Kidney (tissue), 14 donors: Measurements from ENCODE around the gene HRH1. TPM values are rescaled to one million over a fixed set of nuclear protein-coding genes. Genes with fewer than 3 reads are reported as not detected.

Source experiments
- DNase-seq, 5 donors: peaks; one replicate each; pipeline ENCODE4 v3.0.0-alpha.2; 2013 to 2020
- FAIRE-seq: peaks from 2 replicates; lab custom pipeline; 2012; peaks lifted over from hg19 to GRCh38; lab: Jason Lieb, UNC
- H3K27ac ChIP-seq, 2 donors: one replicate each; pipeline ENCODE4 v1.7.0; 2013; ENCODE audit warnings: low read depth in 2 of 2, low read length in 2 of 2, inconsistent platforms in 1 of 2
- H3K27me3 ChIP-seq: one replicate; pipeline ENCODE4 v1.7.1; 2013; ENCODE audit warnings: low read length, inconsistent platforms; ENCODE audit not compliant: control insufficient read depth, insufficient read depth
- H3K36me3 ChIP-seq, 3 donors: one replicate each; pipeline versions ENCODE4 v1.7.0 to v1.7.1; 2013; ENCODE audit warnings: low read length in 3 of 3, control low read depth in 1 of 3, inconsistent platforms in 1 of 3; ENCODE audit not compliant: insufficient read depth in 3 of 3, control insufficient read depth in 2 of 3
- H3K4me1 ChIP-seq, 3 donors: one replicate each; pipeline versions ENCODE4 v1.7.0 to v1.7.1; 2013; ENCODE audit warnings: low read length in 3 of 3, inconsistent platforms in 1 of 3, low read depth in 1 of 3; ENCODE audit not compliant: control insufficient read depth in 2 of 3, insufficient read depth in 2 of 3
- H3K4me3 ChIP-seq, 3 donors: one replicate each; pipeline versions ENCODE4 v1.7.0 to v1.8.1; 2013; ENCODE audit warnings: low read length in 3 of 3, control low read depth in 1 of 3, inconsistent platforms in 1 of 3
- H3K9ac ChIP-seq, 3 donors: one replicate each; pipeline versions ENCODE4 v1.7.0 to v1.7.1; 2013; ENCODE audit warnings: low read length in 3 of 3, control low read depth in 1 of 3, inconsistent platforms in 1 of 3
- H3K9me3 ChIP-seq, 3 donors: one replicate each; pipeline versions ENCODE4 v1.7.0 to v1.7.1; 2013; ENCODE audit warnings: low read length in 3 of 3, control low read depth in 1 of 3, inconsistent platforms in 1 of 3; ENCODE audit not compliant: control insufficient read depth in 2 of 3, insufficient read depth in 1 of 3
- CTCF ChIP-seq: IDR thresholded peaks from 3 replicates; pipeline ENCODE4 v1.5.1; 2012; ENCODE audit warnings: mild to moderate bottlenecking, moderate library complexity, borderline replicate concordance; ENCODE audit not compliant: insufficient read depth; ENCODE audit errors: extremely low read depth
- intact Hi-C: fragments of 100-400 bp; cut with DNase I; formaldehyde crosslinking; loops from one replicate; pipeline ENCODE4 v1.11.1; 2022
- polyA plus RNA-seq: library from polyadenylated mRNA; stranded (reverse); fragments of 350-450 nt; fragmentation: Illumina TruSeq; extraction: RNeasy Lipid Tissue Mini Kit (QIAGEN cat#74804); gene quantifications from one replicate; pipeline ENCODE4 v1.2.3, GENCODE V29; 2014; ENCODE audit warnings: low read depth, low replicate concordance; ENCODE audit not compliant: insufficient read depth
- total RNA-seq: library from RNA; stranded (reverse); fragmentation: NEBNext Ultra II Directional; extraction: Animal tissue kit (Norgen Biotek cat#: 25700); gene quantifications from one replicate; pipeline ENCODE4 v1.2.1, GENCODE V29; 2021
- donor health status: control.
- donor health status: control.
- donor health status: control.
- donor health status: control.
- donor health status: control.
- donor health status: DM: yes; HTN: yes; CAD: no.
- donor health status: Normal renal cell carcinoma (clear cell type).

HRH1 gene
- total and polyA plus RNA-seq, 2 donors from 2014 or later = 1.9 to 32.3 TPM

- intact Hi-C loops = no loop called here
- FAIRE-seq (no peak), DNase-seq (peak in 1 of 5 donors; percentile 47)
- H3K4me3 ChIP-seq = no peak overlapping the region
- H3K36me3 ChIP-seq = no peaks in the 10 kb centered on the region
- no peak overlapping the region for H3K9ac ChIP-seq
- H3K4me1 ChIP-seq = no peaks in the 10 kb centered on the region
- no peak overlapping the region for H3K27ac ChIP-seq
- no peak for TF ChIP-seq CTCF
- H3K27me3 ChIP-seq = no peaks in the 10 kb centered on the region
- H3K9me3 ChIP-seq = no peaks in the 10 kb centered on the region
These were observed 67.6 kb downstream of the HRH1 start for GRCh38 chr3:11221818-11222415.

- intact Hi-C loops = no loop called here
- Histone ChIP-seq H3K9ac (no peak overlapping the region), H3K27ac (no peak overlapping the region), H3K27me3 (no peaks in the 10 kb centered on the region), H3K36me3 (no peaks in the 10 kb centered on the region), H3K9me3 (no peaks in the 10 kb centered on the region), H3K4me3 (no peak overlapping the region), H3K4me1 (no peaks in the 10 kb centered on the region)
- no peak for TF ChIP-seq CTCF
- FAIRE-seq = no peak
- DNase-seq = no peak
These were observed 69.7 kb downstream of the HRH1 start for GRCh38 chr3:11224010-11224409.

- H3K9me3 ChIP-seq = no peaks in the 10 kb centered on the region
- H3K27me3 ChIP-seq = no peaks in the 10 kb centered on the region
- H3K9ac ChIP-seq = no peak overlapping the region
- no peak for FAIRE-seq
- no peak for DNase-seq
- H3K27ac ChIP-seq = peak overlapping the region in 1 of 2 donors; percentile 45
- no peaks in the 10 kb centered on the region for H3K36me3 ChIP-seq
- H3K4me1 ChIP-seq = no peaks in the 10 kb centered on the region
- no peak for TF ChIP-seq CTCF
- H3K4me3 ChIP-seq = no peak overlapping the region
- intact Hi-C loops = no loop called here
These were observed 70.6 kb downstream of the HRH1 start for GRCh38 chr3:11224870-11225229.

- Histone ChIP-seq H3K9ac (no peak overlapping the region), H3K36me3 (no peaks in the 10 kb centered on the region)
- TF ChIP-seq CTCF = no peak
These were observed 71.7 kb downstream of the HRH1 start for GRCh38 chr3:11226042-11226370.

More at GRCh38 chr3:11226042-11226370, 71.7 kb downstream of the HRH1 start:
- Histone ChIP-seq H3K4me3 (no peak overlapping the region), H3K4me1 (no peaks in the 10 kb centered on the region), H3K27ac (peak overlapping the region in 1 of 2 donors; percentile 26), H3K27me3 (no peaks in the 10 kb centered on the region), H3K9me3 (no peaks in the 10 kb centered on the region)
- DNase-seq (peak in 1 of 5 donors; percentile 28), FAIRE-seq (no peak)
- intact Hi-C loops = no loop called here
